DND-41 (cell line): ENCODE results near the gene SEPTIN11.

Experiments
- ATAC-seq: fragments of 200-7000 bp; cut with Tn5 transposase; 3 replicates; pipeline ENCODE4 v1.9.1; 2021; ENCODE audit warnings: low read depth; ENCODE audit not compliant: insufficient read depth
- DNase-seq: peaks from one replicate; pipeline ENCODE4 v3.0.0-alpha.2; 2020
- H2AFZ ChIP-seq: 2 replicates; pipeline ENCODE4 v1.6.0; 2012; ENCODE audit warnings: low read depth, low read length
- H3K27ac ChIP-seq: 2 replicates; pipeline ENCODE4 v1.5.1; 2012; ENCODE audit warnings: low read length, inconsistent platforms
- H3K27me3 ChIP-seq: fragments of 200-600 bp; sonication (generic); 2 replicates; pipeline ENCODE4 v1.6.0; 2012; ENCODE audit warnings: low read length, mild to moderate bottlenecking, inconsistent platforms; ENCODE audit not compliant: insufficient read depth, poor library complexity
- H3K36me3 ChIP-seq: 2 replicates; pipeline ENCODE4 v1.5.1; 2012; ENCODE audit warnings: low read length, inconsistent platforms; ENCODE audit not compliant: insufficient read depth
- H3K4me1 ChIP-seq: 2 replicates; pipeline ENCODE4 v1.5.1; 2012; ENCODE audit warnings: mild to moderate bottlenecking, low read length; ENCODE audit not compliant: insufficient read depth
- H3K4me2 ChIP-seq: 2 replicates; pipeline ENCODE4 v1.6.0; 2012; ENCODE audit warnings: mild to moderate bottlenecking, moderate library complexity, low read length, inconsistent platforms; ENCODE audit not compliant: insufficient read depth
- H3K4me3 ChIP-seq, 2 experiments: fragments of 200-600 bp in 1 of 2; shearing (Covaris generic) in 1 of 2; 2 replicates each; pipeline ENCODE4 v1.5.1; 2012 to 2016; ENCODE audit warnings: inconsistent platforms in 2 of 2, low read length in 2 of 2, mild to moderate bottlenecking in 2 of 2, low read depth in 1 of 2, moderate library complexity in 1 of 2
- H3K79me2 ChIP-seq: 2 replicates; pipeline ENCODE4 v1.6.0; 2012; ENCODE audit warnings: low read length, inconsistent platforms; ENCODE audit not compliant: insufficient read depth
- H3K9ac ChIP-seq: 2 replicates; pipeline ENCODE4 v1.6.0; 2012; ENCODE audit warnings: low read depth, mild to moderate bottlenecking, inconsistent platforms, low read length, moderate library complexity
- H3K9me3 ChIP-seq: 2 replicates; pipeline ENCODE4 v1.5.1; 2012; ENCODE audit warnings: low read length, moderate library complexity, mild to moderate bottlenecking, inconsistent platforms; ENCODE audit not compliant: insufficient read depth, severe bottlenecking
- H4K20me1 ChIP-seq: 2 replicates; pipeline ENCODE4 v1.6.0; 2012; ENCODE audit warnings: low read length; ENCODE audit not compliant: insufficient read depth
- EZH2 ChIP-seq: IDR thresholded peaks from 3 replicates; pipeline ENCODE4 v1.6.1; 2012; ENCODE audit warnings: borderline replicate concordance, low read depth, mild to moderate bottlenecking, moderate library complexity, low read length, inconsistent platforms; ENCODE audit not compliant: severe bottlenecking
- TF ChIP-seq, protein P1 (sequence below): IDR thresholded peaks from 2 replicates; pipeline ENCODE4 v1.5.1; 2012; ENCODE audit warnings: borderline replicate concordance, low read length, moderate library complexity, mild to moderate bottlenecking; ENCODE audit not compliant: poor library complexity, severe bottlenecking; ENCODE audit errors: extremely low read depth

The SEPTIN11 gene

DNA sequence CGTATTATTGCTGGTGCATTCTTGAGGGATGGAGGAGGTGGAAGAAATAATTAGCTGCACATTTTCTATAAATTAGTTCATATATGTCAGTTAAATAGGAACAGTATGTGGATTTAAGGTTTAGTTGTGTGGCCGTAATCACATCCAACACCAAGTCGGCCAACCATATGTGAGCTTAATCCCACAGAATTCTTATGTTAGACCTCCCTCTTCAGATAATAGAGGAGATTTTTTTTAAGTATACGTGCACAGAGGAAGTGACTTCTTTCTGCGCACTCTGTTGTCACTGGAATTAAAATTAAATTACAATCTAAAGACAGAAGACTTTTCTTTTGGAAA lies 2.1 kb downstream of the SEPTIN11 start:
- no peak for TF ChIP-seq EZH2
- TF ChIP-seq, protein P1, sequence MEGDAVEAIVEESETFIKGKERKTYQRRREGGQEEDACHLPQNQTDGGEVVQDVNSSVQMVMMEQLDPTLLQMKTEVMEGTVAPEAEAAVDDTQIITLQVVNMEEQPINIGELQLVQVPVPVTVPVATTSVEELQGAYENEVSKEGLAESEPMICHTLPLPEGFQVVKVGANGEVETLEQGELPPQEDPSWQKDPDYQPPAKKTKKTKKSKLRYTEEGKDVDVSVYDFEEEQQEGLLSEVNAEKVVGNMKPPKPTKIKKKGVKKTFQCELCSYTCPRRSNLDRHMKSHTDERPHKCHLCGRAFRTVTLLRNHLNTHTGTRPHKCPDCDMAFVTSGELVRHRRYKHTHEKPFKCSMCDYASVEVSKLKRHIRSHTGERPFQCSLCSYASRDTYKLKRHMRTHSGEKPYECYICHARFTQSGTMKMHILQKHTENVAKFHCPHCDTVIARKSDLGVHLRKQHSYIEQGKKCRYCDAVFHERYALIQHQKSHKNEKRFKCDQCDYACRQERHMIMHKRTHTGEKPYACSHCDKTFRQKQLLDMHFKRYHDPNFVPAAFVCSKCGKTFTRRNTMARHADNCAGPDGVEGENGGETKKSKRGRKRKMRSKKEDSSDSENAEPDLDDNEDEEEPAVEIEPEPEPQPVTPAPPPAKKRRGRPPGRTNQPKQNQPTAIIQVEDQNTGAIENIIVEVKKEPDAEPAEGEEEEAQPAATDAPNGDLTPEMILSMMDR, result no peak
- H3K4me2 ChIP-seq, result no peak overlapping the region
- no peak for ATAC-seq
- no peaks in the 10 kb centered on the region for H3K4me1 ChIP-seq
- no peak overlapping the region for H3K9ac ChIP-seq
- no peaks in the 10 kb centered on the region for H3K36me3 ChIP-seq
- H3K9me3 ChIP-seq, result peaks cover 3% of the 10 kb centered on the region
- no peak overlapping the region for H3K4me3 ChIP-seq
- no peak overlapping the region for H3K27ac ChIP-seq
- no peak for DNase-seq
- H2AFZ ChIP-seq, result no peak overlapping the region
- H4K20me1 ChIP-seq, result no peaks in the 10 kb centered on the region
- H3K79me2 ChIP-seq, result no peaks in the 10 kb centered on the region
- no peaks in the 10 kb centered on the region for H3K27me3 ChIP-seq

- no peak for TF ChIP-seq EZH2
- TF ChIP-seq, protein P1, result no peak
- Histone ChIP-seq H2AFZ (no peak overlapping the region), H3K36me3 (no peaks in the 10 kb centered on the region), H3K4me2 (no peak overlapping the region), H3K4me3 (no peak overlapping the region), H4K20me1 (no peaks in the 10 kb centered on the region), H3K9ac (no peak overlapping the region), H3K9me3 (peaks cover 3% of the 10 kb centered on the region), H3K79me2 (no peaks in the 10 kb centered on the region), H3K4me1 (no peaks in the 10 kb centered on the region), H3K27me3 (no peaks in the 10 kb centered on the region), H3K27ac (no peak overlapping the region)
- DNase-seq (no peak), ATAC-seq (no peak)
These were observed 2.5 kb downstream of the SEPTIN11 start for GRCh38 chr4:76952071-76952470.

DNA sequence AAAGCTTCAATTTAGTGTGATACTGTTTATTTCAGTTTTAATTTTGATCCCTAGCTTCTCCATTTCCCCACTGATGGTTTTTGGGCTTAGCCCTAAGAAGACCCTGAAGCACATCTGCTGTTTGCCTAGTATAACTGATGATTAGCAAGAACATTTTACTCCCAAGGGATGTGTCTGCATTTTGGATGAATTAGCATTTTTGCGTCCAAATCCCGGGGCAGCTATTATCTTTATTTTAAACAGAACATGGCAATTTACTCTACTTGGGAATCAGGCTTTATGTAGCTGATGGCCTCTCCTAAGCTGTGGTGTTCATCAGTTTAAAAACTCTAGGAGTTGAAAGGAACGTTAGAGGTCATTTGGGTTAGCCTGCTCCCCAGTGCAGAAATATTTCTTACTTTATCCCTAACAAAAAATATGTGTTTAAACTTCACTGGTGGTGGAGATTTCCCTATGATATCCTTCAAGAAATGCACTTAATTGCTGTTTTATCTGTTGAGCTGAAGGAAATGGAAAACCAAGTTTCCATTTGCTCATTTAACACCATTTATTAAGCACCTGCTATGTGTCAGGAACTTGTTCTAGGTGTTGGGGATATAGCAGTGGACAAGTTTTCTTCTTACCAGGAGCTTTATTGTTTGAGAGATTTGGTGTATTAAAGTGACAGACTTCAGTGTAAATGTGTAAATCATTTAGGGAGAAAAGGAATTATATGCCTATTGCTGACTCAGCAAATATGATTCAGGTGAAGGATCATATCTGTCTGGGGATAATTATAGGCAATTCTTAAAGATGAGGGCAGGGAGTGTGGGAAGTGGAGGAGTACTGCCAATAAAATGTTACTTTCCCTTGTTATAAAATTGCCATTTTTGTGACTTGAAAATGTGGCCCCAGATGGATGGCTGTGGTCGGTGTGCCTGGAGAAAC lies 3.4 kb downstream of the SEPTIN11 start:
- no peaks in the 10 kb centered on the region for H3K27me3 ChIP-seq
- H4K20me1 ChIP-seq, result no peaks in the 10 kb centered on the region
- H3K27ac ChIP-seq, result no peak overlapping the region
- no peaks in the 10 kb centered on the region for H3K79me2 ChIP-seq
- H3K9me3 ChIP-seq, result peaks cover 3% of the 10 kb centered on the region
- no peak overlapping the region for H3K4me3 ChIP-seq
- no peak overlapping the region for H2AFZ ChIP-seq
- H3K4me1 ChIP-seq, result no peaks in the 10 kb centered on the region
- DNase-seq, result no peak
- TF ChIP-seq, protein P1, result no peak
- no peak for TF ChIP-seq EZH2
- no peak overlapping the region for H3K4me2 ChIP-seq
- H3K36me3 ChIP-seq, result no peaks in the 10 kb centered on the region
- no peak overlapping the region for H3K9ac ChIP-seq
- ATAC-seq, result no peak
